Measurements from ENCODE around the gene MYO10.

DNA sequence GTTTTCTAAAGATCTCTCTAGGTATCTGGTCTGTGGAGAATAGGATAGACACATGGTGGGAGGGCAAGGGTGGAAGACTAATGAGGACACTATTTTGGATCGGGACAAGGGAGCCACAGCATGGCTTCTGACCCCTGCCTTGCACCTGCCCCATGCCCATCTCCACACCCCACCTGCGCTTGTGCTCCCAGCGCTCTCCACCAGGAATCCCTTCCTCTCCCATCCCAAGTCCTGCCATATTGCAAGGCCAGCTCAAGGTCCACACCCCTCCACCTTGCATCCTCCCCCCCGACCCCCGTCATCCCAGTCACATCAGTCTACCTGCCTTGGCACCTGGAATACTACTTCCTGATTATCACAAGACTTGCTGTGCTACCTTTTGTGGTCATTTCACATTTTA lies 275.1 kb downstream of the MYO10 start:
- TF ChIP-seq, protein P1, sequence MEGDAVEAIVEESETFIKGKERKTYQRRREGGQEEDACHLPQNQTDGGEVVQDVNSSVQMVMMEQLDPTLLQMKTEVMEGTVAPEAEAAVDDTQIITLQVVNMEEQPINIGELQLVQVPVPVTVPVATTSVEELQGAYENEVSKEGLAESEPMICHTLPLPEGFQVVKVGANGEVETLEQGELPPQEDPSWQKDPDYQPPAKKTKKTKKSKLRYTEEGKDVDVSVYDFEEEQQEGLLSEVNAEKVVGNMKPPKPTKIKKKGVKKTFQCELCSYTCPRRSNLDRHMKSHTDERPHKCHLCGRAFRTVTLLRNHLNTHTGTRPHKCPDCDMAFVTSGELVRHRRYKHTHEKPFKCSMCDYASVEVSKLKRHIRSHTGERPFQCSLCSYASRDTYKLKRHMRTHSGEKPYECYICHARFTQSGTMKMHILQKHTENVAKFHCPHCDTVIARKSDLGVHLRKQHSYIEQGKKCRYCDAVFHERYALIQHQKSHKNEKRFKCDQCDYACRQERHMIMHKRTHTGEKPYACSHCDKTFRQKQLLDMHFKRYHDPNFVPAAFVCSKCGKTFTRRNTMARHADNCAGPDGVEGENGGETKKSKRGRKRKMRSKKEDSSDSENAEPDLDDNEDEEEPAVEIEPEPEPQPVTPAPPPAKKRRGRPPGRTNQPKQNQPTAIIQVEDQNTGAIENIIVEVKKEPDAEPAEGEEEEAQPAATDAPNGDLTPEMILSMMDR (IDR thresholded peaks at IDR 0.05; ENCODE audit: poor library complexity) = no peak
- TF ChIP-seq EZH2 (IDR thresholded peaks at IDR 0.05; ENCODE audit: borderline replicate concordance) (no peak), EZH2phosphoT487 (IDR thresholded peaks at IDR 0.05; ENCODE audit: low read depth, severe bottlenecking, unreplicated experiment) (no peak)
